Stimulated activated CD4-positive, alpha-beta T cell treated with anti-CD3 and anti-CD28 coated beads, Interleukin-2, amount 100 ng/mL, for 48 hours (primary cell): Measurements from ENCODE around the gene PKMYT1.
"Not testable (repeated sequence)": the region's sequence is repeated elsewhere in the genome, so short reads cannot be mapped to it uniquely, and the experiment has no call there.

ENCODE experiments used
- DNase-seq, 2 donors: peaks; one replicate each; pipeline ENCODE4 v3.0.0-alpha.2; 2020

PKMYT1 gene

DNA sequence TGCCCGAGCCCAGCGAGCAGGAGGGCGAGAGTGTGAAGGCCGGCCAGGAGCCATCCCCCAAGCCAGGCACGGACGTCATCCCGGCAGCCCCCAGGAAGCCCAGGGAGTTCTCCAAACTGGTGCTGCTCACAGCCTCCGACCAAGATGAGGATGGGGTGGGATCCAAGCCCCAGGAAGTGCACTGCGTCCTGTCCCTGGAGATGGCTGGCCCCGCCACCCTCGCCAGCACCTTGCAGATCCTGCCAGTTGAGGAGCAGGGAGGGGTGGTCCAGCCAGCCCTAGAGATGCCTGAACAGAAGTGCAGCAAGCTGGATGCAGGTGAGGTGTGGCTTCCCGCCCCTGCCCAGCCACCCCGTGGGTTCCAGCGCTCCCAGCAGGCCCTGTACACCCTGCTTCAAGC lies 50.6 kb downstream of the PKMYT1 start:
- DNase-seq: no peak

- DNase-seq: no peak
Measured at GRCh38 chr16:2928796-2929195, 51.5 kb downstream of the PKMYT1 start.

GRCh38 chr16:2928151-2928550 lies 52.1 kb downstream of the PKMYT1 start:
- not testable (repeated sequence) for DNase-seq

DNA sequence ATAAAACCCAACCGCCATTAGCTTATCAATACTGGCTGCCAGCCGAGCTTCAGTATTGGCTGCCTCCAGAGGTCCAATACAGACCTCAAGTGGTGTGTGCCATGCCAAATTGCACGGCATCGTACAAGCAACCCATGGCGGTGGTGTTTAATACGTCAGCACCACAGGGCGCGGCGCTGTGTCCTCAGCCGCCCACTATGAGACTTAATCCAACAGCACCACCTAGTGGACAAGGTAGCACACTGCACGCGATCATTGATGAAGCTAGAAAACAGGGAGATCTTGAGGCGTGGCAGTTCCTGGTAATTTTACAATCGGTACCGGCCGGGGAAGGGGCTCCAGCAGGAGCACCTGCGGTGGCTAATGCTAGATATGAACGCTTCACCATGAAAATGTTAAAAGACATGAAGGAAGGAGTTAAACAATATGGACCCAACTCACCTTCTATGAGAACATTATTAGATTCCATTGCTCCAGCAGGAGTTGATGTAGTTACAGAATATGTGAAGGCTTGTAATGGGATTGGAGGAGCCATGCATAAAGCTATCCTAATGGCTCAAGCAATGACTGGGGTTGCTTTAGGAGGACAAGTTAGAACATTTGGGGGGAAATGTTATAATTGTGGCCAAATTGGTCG lies 53.1 kb downstream of the PKMYT1 start:
- peak; percentile 90 to 92 for DNase-seq

GRCh38 chr16:2926650-2926999 lies 53.6 kb downstream of the PKMYT1 start:
- no peak for DNase-seq

DNA sequence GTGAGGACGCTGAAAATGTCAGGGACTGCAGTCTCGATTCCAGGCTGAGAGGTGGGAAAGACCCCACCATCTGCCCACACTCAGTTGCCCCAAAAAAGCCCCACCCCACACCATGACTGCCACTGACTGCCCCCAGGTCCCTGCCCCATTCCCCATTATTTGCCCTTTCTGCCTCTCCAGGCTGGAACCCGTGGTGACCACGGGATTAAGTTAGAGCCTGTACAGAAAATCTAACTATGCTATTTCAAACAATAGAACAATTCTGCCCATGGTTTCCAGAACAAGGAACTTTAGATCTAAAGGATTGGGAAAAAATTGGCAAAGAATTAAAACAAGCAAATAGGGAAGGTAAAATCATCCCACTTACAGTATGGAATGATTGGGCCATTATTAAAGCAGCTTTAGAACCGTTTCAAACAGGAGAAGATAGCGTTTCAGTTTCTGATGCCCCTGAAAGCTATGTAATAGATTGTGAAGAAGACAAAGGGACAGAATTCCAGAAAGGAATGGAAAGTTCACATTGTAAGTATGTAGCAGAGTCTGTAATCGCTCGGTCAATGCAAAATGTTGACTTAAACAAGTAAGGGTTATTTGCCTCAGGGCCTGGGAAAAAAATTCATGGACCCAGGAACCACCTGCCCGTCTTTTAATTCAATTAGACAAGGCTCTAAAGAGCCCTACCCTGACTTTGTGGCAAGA lies 54.1 kb downstream of the PKMYT1 start:
- DNase-seq: no peak

GRCh38 chr16:2924901-2925755 lies 55.1 kb downstream of the PKMYT1 start:
- DNase-seq: no peak

- no peak for DNase-seq
Measured at GRCh38 chr16:2923481-2923880, 56.8 kb downstream of the PKMYT1 start.
